HL-60 (cell line): ENCODE data around the gene HYOU1.

ENCODE experiments used
- DNase-seq, 2 experiments: peaks; one replicate each; pipeline ENCODE4 v3.0.0-alpha.2; 2010 to 2020; ENCODE audit warnings: low read depth in 1 of 2, low spot score in 1 of 2
- H3K27ac ChIP-seq: fragments of 250-450 bp; sonication (Bioruptor Pico); replicated peaks from 2 replicates; pipeline ENCODE4 v1.5.1; 2020; ENCODE audit warnings: mild to moderate bottlenecking, moderate library complexity
- H3K27me3 ChIP-seq: fragments of 250-450 bp; sonication (Bioruptor Pico); 2 replicates; pipeline ENCODE4 v1.5.1; 2021; ENCODE audit warnings: mild to moderate bottlenecking, moderate library complexity; ENCODE audit not compliant: insufficient read depth, poor library complexity, severe bottlenecking
- H3K4me3 ChIP-seq: replicated peaks from 2 replicates; pipeline ENCODE4 v1.5.1; 2011; ENCODE audit warnings: mild to moderate bottlenecking, control low read depth, low read length; ENCODE audit not compliant: insufficient read depth
- CTCF ChIP-seq: IDR thresholded peaks from one replicate; pipeline ENCODE4 v1.5.1; 2011; ENCODE audit warnings: low read length, control low read depth, inconsistent platforms; ENCODE audit not compliant: insufficient read depth
- GABPA ChIP-seq: IDR thresholded peaks from 2 replicates; pipeline ENCODE4 v1.6.1; 2012; ENCODE audit warnings: low read depth
- POLR2AphosphoS5 ChIP-seq: IDR thresholded peaks from 2 replicates; pipeline ENCODE4 v1.6.1; 2012; ENCODE audit warnings: low read depth
- REST ChIP-seq: IDR thresholded peaks from 2 replicates; pipeline ENCODE4 v1.6.1; 2012; ENCODE audit warnings: low read depth; ENCODE audit not compliant: insufficient replicate concordance
- SPI1 ChIP-seq: IDR thresholded peaks from 2 replicates; pipeline ENCODE4 v1.6.1; 2012; ENCODE audit warnings: low read depth, mild to moderate bottlenecking, borderline replicate concordance

Gene HYOU1

DNA sequence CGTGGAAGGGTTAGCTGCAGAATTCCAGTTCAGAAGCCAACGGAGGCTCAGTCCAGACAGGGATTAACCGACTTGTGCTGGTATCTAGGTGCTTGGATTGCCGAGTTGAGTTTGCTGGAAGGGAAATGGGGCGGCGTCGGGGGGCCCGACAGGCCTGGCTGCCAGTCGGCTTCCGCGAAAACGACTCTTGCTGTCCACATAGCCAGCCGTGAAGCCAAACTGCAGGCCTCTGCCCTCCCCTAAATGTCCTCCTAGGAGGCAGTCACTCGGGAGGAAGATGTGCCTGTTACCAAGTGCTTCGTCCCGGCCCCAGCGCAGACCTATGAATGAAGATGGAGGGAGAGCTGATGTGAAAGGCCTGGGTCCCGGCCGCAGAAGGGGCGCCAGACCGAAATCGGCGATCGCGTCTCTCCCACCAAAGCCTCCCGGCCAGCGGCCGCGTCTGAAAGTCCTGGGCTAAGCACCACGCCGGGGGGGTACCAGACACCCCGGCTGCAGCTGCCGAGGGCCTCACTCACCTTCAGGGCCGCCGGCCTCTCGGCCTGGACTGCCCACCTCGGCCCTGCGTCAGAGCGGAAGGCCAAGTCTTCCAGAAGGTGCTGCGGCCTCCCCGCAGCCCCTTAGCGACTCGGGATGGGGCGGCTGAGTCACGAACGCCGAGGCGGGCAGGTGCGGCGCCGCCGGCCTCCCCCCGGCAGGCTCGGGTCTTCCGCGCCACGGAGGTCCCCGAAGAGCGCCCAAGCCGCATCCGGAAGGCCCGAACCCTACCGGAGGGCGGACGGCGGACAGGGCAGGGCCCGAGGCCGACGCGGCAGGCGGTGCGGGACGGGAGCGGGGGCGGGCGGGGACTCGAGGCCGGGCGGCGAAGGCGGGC lies 37.2 kb upstream of the HYOU1 start:
- H3K27ac ChIP-seq = peak overlapping the region; percentile 92
- DNase-seq = peak in 1 of 2 experiments; percentile 30
- no peak for TF ChIP-seq GABPA
- TF ChIP-seq REST = no peak
- no peak; the same call in 1 of the 2 replicates for TF ChIP-seq POLR2AphosphoS5
- TF ChIP-seq CTCF = no peak
- no peak for TF ChIP-seq SPI1
- no peaks in the 10 kb centered on the region for H3K27me3 ChIP-seq
- H3K4me3 ChIP-seq = peak overlapping the region; percentile 88

GRCh38 chr11:119092880-119093842 lies 36.2 kb upstream of the HYOU1 start:
- DNase-seq = no peak
- no peaks in the 10 kb centered on the region for H3K27me3 ChIP-seq
- H3K27ac ChIP-seq = peak overlapping the region; percentile 92
- TF ChIP-seq GABPA (no peak), POLR2AphosphoS5 (peak; percentile 21; the same call in 1 of the 2 replicates)
- H3K4me3 ChIP-seq = peak overlapping the region; percentile 88

- peak overlapping the region; percentile 88 for H3K4me3 ChIP-seq
- no peaks in the 10 kb centered on the region for H3K27me3 ChIP-seq
- no peak overlapping the region for H3K27ac ChIP-seq
- no peak for TF ChIP-seq REST
- no peak for TF ChIP-seq SPI1
- peak; percentile 38; the same call in 1 of the 2 replicates for TF ChIP-seq POLR2AphosphoS5
- DNase-seq = peak in 1 of 2 experiments; percentile 53
These were observed 35.2 kb upstream of the HYOU1 start for GRCh38 chr11:119091966-119092879.

- Histone ChIP-seq H3K27ac (no peak overlapping the region), H3K4me3 (no peak overlapping the region), H3K27me3 (no peaks in the 10 kb centered on the region)
- TF ChIP-seq CTCF (no peak), POLR2AphosphoS5 (peak; percentile 17; the same call in 1 of the 2 replicates)
- no peak for DNase-seq
These were observed 34.2 kb upstream of the HYOU1 start for GRCh38 chr11:119091178-119091577.
